MCF 10A (cell line): Measurements from ENCODE around the gene TMEM88. TPM values are rescaled to one million over a fixed set of nuclear protein-coding genes. Genes with fewer than 3 reads are reported as not detected.
"Not testable (repeated sequence)": the region's sequence is repeated elsewhere in the genome, so short reads cannot be mapped to it uniquely, and the experiment has no call there.

Source experiments
- BruUV-seq: library from RNA; stranded (reverse); fragments of 400-500 nt; replicated peaks from 2 replicates; lab custom pipeline; 2021; lab: Mats Ljungman, UMichigan
- CTCF ChIA-PET: fragments of 300-600 bp; sonication (Branson Sonifier 250); formaldehyde crosslinking; extraction: SDS; loops from one replicate; lab custom pipeline; 2021; ENCODE audit warnings: antibody characterized with exemption, inconsistent platforms; lab: Yijun Ruan, JAX
- POLR2A ChIA-PET: fragments of 300-600, 350-650 bp; sonication (Branson Sonifier 250); formaldehyde crosslinking; extraction: SDS; loops from one replicate; lab custom pipeline; 2020; ENCODE audit warnings: antibody characterized with exemption, inconsistent platforms; lab: Yijun Ruan, JAX
- DNase-seq: peaks from one replicate; pipeline ENCODE4 v3.0.0-alpha.2; 2018; ENCODE audit not compliant: unreplicated experiment
- H3K27ac Mint-ChIP-seq: one replicate; pipeline ENCODE4 v1.8.0; 2022; ENCODE audit warnings: mild to moderate bottlenecking, low read depth, mixed read lengths; ENCODE audit not compliant: unreplicated experiment
- H3K27me3 Mint-ChIP-seq: one replicate; pipeline ENCODE4 v1.8.0; 2022; ENCODE audit warnings: mixed read lengths; ENCODE audit not compliant: insufficient read depth, unreplicated experiment
- H3K36me3 Mint-ChIP-seq: one replicate; pipeline ENCODE4 v1.8.0; 2022; ENCODE audit warnings: mild to moderate bottlenecking, moderate library complexity, mixed read lengths; ENCODE audit not compliant: insufficient read depth, unreplicated experiment
- H3K4me1 Mint-ChIP-seq: one replicate; pipeline ENCODE4 v1.8.0; 2022; ENCODE audit warnings: mixed read lengths; ENCODE audit not compliant: insufficient read depth, unreplicated experiment
- H3K4me3 Mint-ChIP-seq: one replicate; pipeline ENCODE4 v1.8.0; 2022; ENCODE audit warnings: mild to moderate bottlenecking, moderate library complexity, mixed read lengths; ENCODE audit not compliant: unreplicated experiment
- H3K9me3 Mint-ChIP-seq: one replicate; pipeline ENCODE4 v1.8.0; 2022; ENCODE audit warnings: mixed read lengths; ENCODE audit not compliant: unreplicated experiment
- CTCF ChIP-seq: fragments of 200-600 bp; IDR thresholded peaks from one replicate; pipeline ENCODE4 v1.8.0; 2022; ENCODE audit warnings: antibody characterized with exemption, mild to moderate bottlenecking; ENCODE audit not compliant: unreplicated experiment
- intact Hi-C: fragments of 100-400 bp; cut with micrococcal nuclease; formaldehyde crosslinking; loops from 2 replicates; pipeline ENCODE4 v1.14.1; 2022
- total RNA-seq: library from RNA; stranded (reverse); gene quantifications from 2 replicates; pipeline ENCODE4 v1.2.3, GENCODE V29; 2022

Gene TMEM88
- total RNA-seq, 1 experiment from 2014 or later: 4.4 TPM

DNA sequence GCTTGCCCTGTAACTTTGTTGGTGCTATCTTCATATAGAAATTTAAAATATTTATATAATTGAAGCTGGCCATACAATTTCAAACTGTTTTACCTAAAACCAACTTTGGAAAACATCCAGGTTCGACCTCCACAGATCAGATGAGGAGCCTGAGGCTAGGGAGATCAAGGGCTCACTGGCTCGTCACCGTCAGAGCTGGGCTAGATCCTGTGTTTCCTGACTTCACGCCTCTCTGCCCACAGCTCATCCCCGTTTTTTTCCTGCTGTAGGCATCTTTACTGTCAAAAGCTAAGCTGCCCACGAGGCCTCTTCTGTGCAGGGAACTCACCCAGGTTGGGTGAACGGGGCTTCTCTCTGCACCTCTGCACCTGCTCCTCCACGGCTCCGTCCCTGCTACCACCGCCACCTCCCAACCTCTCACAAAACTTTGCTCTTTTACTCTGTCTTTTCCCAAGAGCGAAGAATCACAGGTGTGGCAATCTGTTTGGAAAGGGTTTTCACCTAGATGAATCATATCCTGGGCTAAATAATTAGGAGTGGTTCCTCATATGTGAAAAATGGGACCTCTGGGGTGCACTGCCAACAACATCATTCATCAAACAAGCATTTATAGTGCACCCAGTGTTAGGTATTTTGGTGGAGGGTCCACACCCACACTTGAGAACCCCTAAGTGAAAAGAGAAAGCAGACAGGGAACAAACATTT lies 45.6 kb upstream of the TMEM88 start:
- BruUV-seq: no TSS peak

GRCh38 chr17:7809791-7810343 lies 45.0 kb upstream of the TMEM88 start:
- POLR2A ChIA-PET, BruUV-seq: not testable (repeated sequence)

More for the DNA sequence above, 45.6 kb upstream of the TMEM88 start:
- ChIA-PET POLR2A (interaction anchor here (0.6 to 1.3 kb wide), 6 partner anchors 16 to 66 kb away, joined by 3 to 5 read pairs (median 3); partner anchors contain the start of gene NAA38), CTCF (interaction anchor here (0.5 to 1.0 kb wide), 5 partner anchors 10 to 332 kb away, joined by 3 to 4 read pairs (median 3); no protein-coding TSS in a partner anchor)
- DNase-seq: peak; percentile 80
- H3K4me1 Mint-ChIP-seq: peaks cover 20% of the 10 kb centered on the region
- H3K27me3 Mint-ChIP-seq: no peaks in the 10 kb centered on the region
- no peak overlapping the region for H3K27ac Mint-ChIP-seq
- no peak for TF ChIP-seq CTCF
- no peaks in the 10 kb centered on the region for H3K36me3 Mint-ChIP-seq
- intact Hi-C loops: no loop called here
- peak overlapping the region; percentile 54 for H3K4me3 Mint-ChIP-seq
- no peaks in the 10 kb centered on the region for H3K9me3 Mint-ChIP-seq

GRCh38 chr17:7811251-7811650 lies 43.6 kb upstream of the TMEM88 start:
- no peaks in the 10 kb centered on the region for H3K9me3 Mint-ChIP-seq
- no peak overlapping the region for H3K27ac Mint-ChIP-seq
- ChIA-PET CTCF (interaction anchor here (0.6 to 2.9 kb wide), 4 partner anchors 10 to 161 kb away, joined by 3 to 8 read pairs (median 4); no protein-coding TSS in a partner anchor), POLR2A (no interaction called here)
- no peaks in the 10 kb centered on the region for H3K36me3 Mint-ChIP-seq
- no peak overlapping the region for H3K4me3 Mint-ChIP-seq
- BruUV-seq: no TSS peak
- DNase-seq: no peak
- no peaks in the 10 kb centered on the region for H3K27me3 Mint-ChIP-seq
- intact Hi-C loops: no loop called here
- TF ChIP-seq CTCF: no peak
- H3K4me1 Mint-ChIP-seq: peaks cover 20% of the 10 kb centered on the region

More at GRCh38 chr17:7809791-7810343, 45.0 kb upstream of the TMEM88 start:
- CTCF ChIA-PET: interaction anchor here (1.0 kb wide), 1 partner anchor 9 kb away, joined by 4 read pairs; no protein-coding TSS in a partner anchor
- H3K27me3 Mint-ChIP-seq, H3K36me3 Mint-ChIP-seq, H3K9me3 Mint-ChIP-seq, H3K27ac Mint-ChIP-seq, intact Hi-C loops: not testable (repeated sequence)
- Mint-ChIP-seq H3K4me3 (peak overlapping the region; percentile 54), H3K4me1 (peaks cover 20% of the 10 kb centered on the region)
- peak; percentile 25 for DNase-seq

DNA sequence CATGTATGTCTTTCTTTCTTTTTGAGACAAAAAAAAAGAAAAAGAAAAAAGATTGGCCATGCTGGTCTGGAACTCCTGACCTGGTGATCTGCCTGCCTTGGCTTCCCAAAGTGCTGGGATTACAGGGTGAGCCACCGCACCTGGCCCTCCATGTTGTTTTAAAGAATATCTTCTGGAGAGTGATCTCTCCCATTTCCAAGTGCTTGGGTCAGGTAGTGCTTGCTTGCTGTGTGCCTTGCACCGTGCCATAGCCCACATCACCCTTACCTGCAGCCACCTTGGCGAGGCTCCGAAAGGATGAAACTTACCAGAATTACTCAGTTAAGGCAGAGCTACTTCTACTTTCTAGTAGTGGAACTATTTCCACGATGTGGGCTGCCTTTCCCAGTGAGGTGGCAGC lies 39.9 kb upstream of the TMEM88 start:
- DNase-seq: no peak
- CTCF ChIA-PET: no interaction called here
- no peak for TF ChIP-seq CTCF
- Mint-ChIP-seq H3K4me3 (no peak overlapping the region), H3K27me3 (no peaks in the 10 kb centered on the region), H3K4me1 (peaks cover under 1% of the 10 kb centered on the region), H3K9me3 (no peaks in the 10 kb centered on the region), H3K27ac (no peak overlapping the region), H3K36me3 (no peaks in the 10 kb centered on the region)
- no TSS peak for BruUV-seq
- intact Hi-C loops: no loop called here
- POLR2A ChIA-PET: no interaction called here
